HepG2 (cell line): ENCODE data around the gene CCNL1. TPM values are rescaled to one million over a fixed set of nuclear protein-coding genes. Genes with fewer than 3 reads are reported as not detected.
A peak's percentile ranks its signal among the peaks of the same experiment; 100 is the strongest.

ENCODE experiments used
- ATAD3A ChIP-seq: sonication (generic); formaldehyde crosslinking; IDR thresholded peaks from 2 replicates; pipeline ENCODE4 v1.4.0; 2020; ENCODE audit warnings: missing genetic modification reagents
- ATF1 ChIP-seq: IDR thresholded peaks from 2 replicates; pipeline ENCODE4 v1.6.1; 2016; ENCODE audit warnings: mild to moderate bottlenecking, control low read depth
- CCDC6 ChIP-seq: sonication (generic); formaldehyde crosslinking; IDR thresholded peaks from 2 replicates; pipeline ENCODE4 v1.8.1; 2022; ENCODE audit warnings: mild to moderate bottlenecking, missing genetic modification reagents, moderate library complexity
- FOXA3 ChIP-seq: IDR thresholded peaks from 2 replicates; pipeline ENCODE4 v1.6.1; 2016; ENCODE audit warnings: missing genetic modification reagents, missing compliant biosample characterization
- GATAD1 ChIP-seq: IDR thresholded peaks from 2 replicates; pipeline ENCODE4 v1.6.1; 2016; ENCODE audit warnings: missing genetic modification reagents, missing compliant biosample characterization
- GPN1 ChIP-seq: sonication (generic); formaldehyde crosslinking; IDR thresholded peaks from 2 replicates; pipeline ENCODE4 v1.5.1; 2020; ENCODE audit warnings: missing genetic modification reagents, borderline replicate concordance
- HDAC1 ChIP-seq: sonication (generic); formaldehyde crosslinking; IDR thresholded peaks from 2 replicates; pipeline ENCODE4 v1.5.1; 2020; ENCODE audit warnings: mild to moderate bottlenecking, missing genetic modification reagents
- HHEX ChIP-seq: IDR thresholded peaks from 2 replicates; pipeline ENCODE4 v1.6.1; 2016; ENCODE audit warnings: control low read depth
- NCOR1 ChIP-seq: fragments of 200-600 bp; sonication (generic); IDR thresholded peaks from 2 replicates; pipeline ENCODE4 v1.7.0; 2017; ENCODE audit warnings: antibody characterized with exemption, low read length, borderline replicate concordance
- NR3C1 ChIP-seq: sonication (generic); formaldehyde crosslinking; IDR thresholded peaks from 2 replicates; pipeline ENCODE4 v1.4.0; 2020; ENCODE audit warnings: missing genetic modification reagents
- NRL ChIP-seq: sonication (generic); formaldehyde crosslinking; IDR thresholded peaks from 2 replicates; pipeline ENCODE4 v1.5.0; 2020; ENCODE audit warnings: missing genetic modification reagents, mild to moderate bottlenecking, moderate library complexity, borderline replicate concordance
- PBX3 ChIP-seq: sonication (generic); formaldehyde crosslinking; IDR thresholded peaks from 2 replicates; pipeline ENCODE4 v1.8.1; 2023; ENCODE audit warnings: missing genetic modification reagents, inconsistent platforms, borderline replicate concordance
- PHB2 ChIP-seq: fragments of 450-650 bp; IDR thresholded peaks from 2 replicates; pipeline ENCODE4 v1.6.1; 2018; ENCODE audit not compliant: partially characterized antibody
- PRMT3 ChIP-seq: sonication (generic); formaldehyde crosslinking; IDR thresholded peaks from 2 replicates; pipeline ENCODE4 v1.8.1; 2022; ENCODE audit warnings: low read depth, mild to moderate bottlenecking, moderate library complexity, missing genetic modification reagents, borderline replicate concordance
- REXO4 ChIP-seq: sonication (generic); formaldehyde crosslinking; IDR thresholded peaks from 2 replicates; pipeline ENCODE4 v1.8.0; 2022; ENCODE audit warnings: missing genetic modification reagents, mild to moderate bottlenecking, borderline replicate concordance
- SNAI1 ChIP-seq: sonication (generic); formaldehyde crosslinking; IDR thresholded peaks from 2 replicates; pipeline ENCODE4 v1.5.0; 2020; ENCODE audit warnings: mild to moderate bottlenecking, missing genetic modification reagents, borderline replicate concordance
- SNAPC5 ChIP-seq: sonication (generic); formaldehyde crosslinking; IDR thresholded peaks from 2 replicates; pipeline ENCODE4 v1.8.1; 2023; ENCODE audit warnings: mild to moderate bottlenecking, missing genetic modification reagents, borderline replicate concordance
- ZC3H13 ChIP-seq: sonication (generic); formaldehyde crosslinking; IDR thresholded peaks from 2 replicates; pipeline ENCODE4 v1.8.1; 2023; ENCODE audit warnings: mild to moderate bottlenecking, missing genetic modification reagents, moderate library complexity
- ZMYM4 ChIP-seq: sonication (generic); formaldehyde crosslinking; IDR thresholded peaks from 2 replicates; pipeline ENCODE4 v1.8.1; 2023; ENCODE audit warnings: mild to moderate bottlenecking, missing genetic modification reagents
- ZNF274 ChIP-seq: sonication (generic); formaldehyde crosslinking; IDR thresholded peaks from 2 replicates; pipeline ENCODE4 v1.5.1; 2020; ENCODE audit warnings: mild to moderate bottlenecking, missing genetic modification reagents
- ZNF44 ChIP-seq: sonication (generic); formaldehyde crosslinking; IDR thresholded peaks from 2 replicates; pipeline ENCODE4 v1.5.1; 2020; ENCODE audit warnings: mild to moderate bottlenecking, missing genetic modification reagents
- ZNF530 ChIP-seq: sonication (generic); formaldehyde crosslinking; IDR thresholded peaks from 2 replicates; pipeline ENCODE4 v1.5.0; 2020; ENCODE audit warnings: low read depth, mild to moderate bottlenecking, missing genetic modification reagents
- ZNF547 ChIP-seq: sonication (generic); formaldehyde crosslinking; IDR thresholded peaks from 2 replicates; pipeline ENCODE4 v1.5.1; 2020; ENCODE audit warnings: mild to moderate bottlenecking, missing genetic modification reagents
- ZNF550 ChIP-seq: sonication (generic); formaldehyde crosslinking; IDR thresholded peaks from 2 replicates; pipeline ENCODE4 v1.4.0; 2020; ENCODE audit warnings: mild to moderate bottlenecking, missing genetic modification reagents, borderline replicate concordance
- ZNF616 ChIP-seq: sonication (generic); formaldehyde crosslinking; IDR thresholded peaks from 2 replicates; pipeline ENCODE4 v1.5.0; 2020; ENCODE audit warnings: low read depth, mild to moderate bottlenecking, missing genetic modification reagents
- ZNF710 ChIP-seq: sonication (generic); formaldehyde crosslinking; IDR thresholded peaks from 2 replicates; pipeline ENCODE4 v1.5.0; 2020; ENCODE audit warnings: mild to moderate bottlenecking, missing genetic modification reagents, borderline replicate concordance
- ZNF792 ChIP-seq: IDR thresholded peaks from 2 replicates; pipeline ENCODE4 v1.6.1; 2016
- ZNF883 ChIP-seq: sonication (generic); formaldehyde crosslinking; IDR thresholded peaks from 2 replicates; pipeline ENCODE4 v1.5.1; 2020; ENCODE audit warnings: mild to moderate bottlenecking, missing genetic modification reagents; ENCODE audit errors: not compliant biosample characterization
- ZSCAN21 ChIP-seq: sonication (generic); formaldehyde crosslinking; IDR thresholded peaks from 2 replicates; pipeline ENCODE4 v1.8.0; 2022; ENCODE audit warnings: mild to moderate bottlenecking, missing genetic modification reagents, moderate library complexity, borderline replicate concordance
- polyA plus RNA-seq, 8 experiments: library from polyadenylated mRNA; depleted of rRNA in 3 of 8; stranded (reverse) in 7 of 8; unstranded in 1 of 8; fragments of >200 nt; fragmentation: Illumina TruSeq in 4 of 8; extraction: Trizol in 4 of 8; gene quantifications; 2 replicates each; pipeline versions ENCODE4 v1.2.1 to v1.2.3, GENCODE V29; 2011 to 2016; ENCODE audit warnings: low read depth in 4 of 8, missing spikeins in 1 of 8, mixed read lengths in 1 of 8; ENCODE audit not compliant: insufficient read depth in 1 of 8
- total RNA-seq, 5 experiments: library from RNA; depleted of rRNA; stranded (reverse); fragments of >200 nt; fragmentation: Illumina TruSeq; extraction: Trizol; gene quantifications; 2 replicates each; pipeline ENCODE4 v1.2.3, GENCODE V29; 2016; ENCODE audit warnings: low read depth in 1 of 5

Gene CCNL1
- total and polyA plus RNA-seq, 2 of the 13 experiments (the other 11 are each of a cell fraction or from before 2014, with no cell fraction given), result 151 to 303 TPM

GRCh38 chr3:157174649-157175498 is 14.9 kb upstream of the CCNL1 start (continued):
- TF ChIP-seq ZNF274 (CRISPR knock-in tag) (peak; percentile 95), PRMT3 (peak; percentile 99), ZSCAN21 (CRISPR knock-in tag) (peak; percentile 95), PBX3 (peak; percentile 73), ZC3H13 (CRISPR knock-in tag) (peak; percentile 80; the same call in 1 of the 2 replicates), GPN1 (no peak), ATF1 (CRISPR knock-in tag) (peak; percentile 95), ZNF883 (peak; percentile 96), SNAI1 (peak; percentile 97; the same call in 1 of the 2 replicates), ZNF530 (CRISPR knock-in tag) (no peak), NCOR1 (peak; percentile 49; the same call in 1 of the 2 replicates), ZNF44 (CRISPR knock-in tag) (peak; percentile 97), NR3C1 (CRISPR knock-in tag) (no peak), ZMYM4 (CRISPR knock-in tag) (peak; percentile 99), ZNF550 (CRISPR knock-in tag) (0 out of 2 replicates have a peak, but pooled peaks have one; percentile 66), CCDC6 (peak; percentile 98), PHB2 (no peak), ZNF792 (CRISPR knock-in tag) (peak; percentile 89), FOXA3 (CRISPR knock-in tag) (peak; percentile 77), GATAD1 (peak; percentile 93), ZNF616 (CRISPR knock-in tag) (peak; percentile 95), HDAC1 (CRISPR knock-in tag) (peak; percentile 92), REXO4 (no peak), ATAD3A (no peak; the same call in 1 of the 2 replicates), ZNF547 (CRISPR knock-in tag) (peak; percentile 94), HHEX (CRISPR knock-in tag) (no peak), SNAPC5 (CRISPR knock-in tag) (peak; percentile 91; the same call in 1 of the 2 replicates), ZNF710 (CRISPR knock-in tag) (peak; percentile 83), NRL (CRISPR knock-in tag) (peak; percentile 97)
